Left colon (tissue), 2 donors: ENCODE results near the gene CTDP1. TPM values are rescaled to one million over a fixed set of nuclear protein-coding genes. Genes with fewer than 3 reads are reported as not detected.

Experiments used
- ATAC-seq: fragments of 200-7000 bp; cut with Tn5 transposase; one replicate; pipeline ENCODE4 v1.9.1; 2020; ENCODE audit warnings: mild to moderate bottlenecking, moderate library complexity
- DNase-seq, 2 donors: peaks; one replicate each; pipeline ENCODE4 v3.0.0-alpha.2; 2020
- intact Hi-C, 2 donors: fragments of 100-400 bp; cut with DNase I in 1 of 2; cut with micrococcal nuclease in 1 of 2; formaldehyde crosslinking; loops; one replicate each; pipeline versions ENCODE4 v1.11.2 to v1.14.0; 2022; cut with DNase I, micrococcal nuclease
- total RNA-seq, 2 donors: library from RNA; stranded (reverse); fragmentation: NEBNext Ultra II Directional; extraction: Animal tissue kit (Norgen Biotek cat#: 25700); gene quantifications; one replicate each; pipeline ENCODE4 v1.2.1, GENCODE V29; 2021
- donor health status: DM: no; HTN: no; CAD: no.
- donor health status: DM: yes; HTN: yes; CAD: no.

The CTDP1 gene
- total RNA-seq, 2 donors from 2014 or later, result 31.4 to 36.3 TPM

DNA sequence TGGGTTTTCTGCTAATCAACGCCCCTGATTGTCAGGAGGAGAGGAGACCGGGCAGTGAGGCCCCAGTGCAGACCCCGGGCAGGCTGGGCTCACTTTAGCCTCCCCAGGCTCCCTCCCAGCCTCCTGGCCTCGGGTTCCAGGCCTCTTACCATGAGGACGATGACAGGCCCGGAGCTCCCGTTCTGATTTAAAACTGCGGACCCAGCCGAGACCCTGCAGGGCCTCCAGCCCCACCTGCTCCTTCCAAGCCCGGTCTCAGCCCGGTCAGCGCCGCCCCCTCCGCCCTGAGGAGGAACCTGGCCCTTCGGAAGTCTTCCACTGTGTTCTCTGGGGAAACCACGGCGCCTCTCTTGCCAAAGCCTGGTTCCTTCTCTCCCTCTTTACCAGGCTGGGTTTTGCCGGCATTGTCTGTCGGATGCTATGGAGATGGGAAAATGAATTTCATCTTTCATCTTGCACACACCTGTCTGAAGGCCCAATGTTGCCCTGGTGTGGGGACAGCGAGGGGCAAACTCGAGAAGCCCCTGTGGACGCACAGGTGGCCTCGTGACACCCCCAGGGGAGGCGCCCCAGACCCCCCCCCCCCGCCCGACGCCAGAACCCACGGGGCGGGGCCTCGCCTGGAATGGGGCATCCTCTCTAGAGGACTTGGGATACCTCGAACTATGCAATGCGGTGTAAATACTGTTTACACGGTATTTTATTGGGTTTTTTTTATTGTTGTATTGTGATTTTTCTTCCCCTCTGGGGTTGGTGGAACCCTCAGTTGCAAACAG is 37.7 kb upstream of the CTDP1 start:
- ATAC-seq (no peak), DNase-seq (no peak)
- intact Hi-C loops, result loop anchor here (5.0 kb wide), 2 partner anchors 115 to 260 kb away; no protein-coding TSS in a partner anchor

DNA sequence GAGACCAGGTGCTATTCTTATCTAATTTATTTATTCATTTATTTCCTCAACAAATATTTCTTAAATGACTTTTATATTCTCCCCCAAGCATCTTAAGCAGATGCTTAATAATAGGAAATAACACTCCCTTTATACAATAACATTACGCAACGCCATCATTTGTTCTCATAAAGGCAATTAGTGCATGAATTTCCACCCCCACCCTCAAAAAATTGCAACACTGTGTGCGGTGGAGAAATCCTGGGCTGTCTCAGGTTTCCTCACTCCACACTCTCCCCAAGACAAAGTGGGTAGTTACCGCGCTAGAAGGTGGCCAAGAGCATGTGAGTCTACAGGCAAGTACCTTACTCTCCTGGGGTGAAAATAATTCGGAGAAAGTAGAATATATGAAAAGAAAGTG is 37.0 kb upstream of the CTDP1 start:
- ATAC-seq, result no peak
- intact Hi-C loops, result loop anchor here (5.0 kb wide), 2 partner anchors 115 to 260 kb away; no protein-coding TSS in a partner anchor

DNA sequence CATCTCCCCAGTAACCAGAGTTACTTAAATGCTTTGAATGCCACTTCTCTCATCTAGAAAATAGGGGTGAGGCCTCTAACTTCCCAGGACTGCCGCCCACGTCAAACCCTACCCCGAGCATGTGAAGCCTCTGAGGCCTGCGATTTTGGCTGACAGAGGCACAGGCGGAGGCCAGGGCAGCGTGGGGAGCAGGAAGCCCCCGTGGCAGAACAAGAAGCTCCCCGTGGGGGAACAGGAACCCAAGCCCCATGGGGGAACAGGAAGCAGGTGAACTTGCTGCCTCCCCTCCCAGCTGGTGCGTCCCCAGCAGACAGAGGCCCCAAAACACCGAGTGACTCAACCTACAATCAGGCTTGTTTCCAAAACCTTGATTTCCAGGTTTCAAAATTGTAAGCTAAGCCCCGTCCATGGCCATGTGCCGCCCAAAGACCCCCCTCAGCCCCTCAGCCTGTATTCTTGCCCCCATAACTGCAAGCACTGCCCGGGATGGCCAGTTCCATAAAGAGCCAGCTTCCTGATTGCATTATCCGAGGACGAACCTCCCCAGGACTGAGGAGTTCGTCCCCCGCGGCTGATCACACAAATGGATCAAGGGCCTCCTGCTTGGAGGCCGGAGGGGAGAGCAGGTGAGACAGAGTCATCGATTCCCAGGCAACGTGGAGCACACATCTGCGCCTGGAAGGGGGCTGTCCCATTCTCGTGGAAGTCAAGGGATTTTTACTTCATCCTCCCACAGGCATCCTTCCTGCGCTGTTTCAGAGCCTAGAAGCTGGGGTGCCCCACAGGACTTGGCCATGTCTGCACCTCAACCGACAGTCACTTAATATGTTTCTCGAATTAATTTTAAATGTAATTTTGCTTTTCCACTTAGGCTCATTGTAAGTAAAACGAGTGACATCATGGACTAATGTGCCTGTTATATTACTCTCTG is 36.3 kb upstream of the CTDP1 start:
- intact Hi-C loops, result loop anchor here (5.0 kb wide), 2 partner anchors 116 to 261 kb away; no protein-coding TSS in a partner anchor
- DNase-seq (no peak), ATAC-seq (no peak)

More for the DNA sequence above, 37.0 kb upstream of the CTDP1 start:
- DNase-seq, result no peak

DNA sequence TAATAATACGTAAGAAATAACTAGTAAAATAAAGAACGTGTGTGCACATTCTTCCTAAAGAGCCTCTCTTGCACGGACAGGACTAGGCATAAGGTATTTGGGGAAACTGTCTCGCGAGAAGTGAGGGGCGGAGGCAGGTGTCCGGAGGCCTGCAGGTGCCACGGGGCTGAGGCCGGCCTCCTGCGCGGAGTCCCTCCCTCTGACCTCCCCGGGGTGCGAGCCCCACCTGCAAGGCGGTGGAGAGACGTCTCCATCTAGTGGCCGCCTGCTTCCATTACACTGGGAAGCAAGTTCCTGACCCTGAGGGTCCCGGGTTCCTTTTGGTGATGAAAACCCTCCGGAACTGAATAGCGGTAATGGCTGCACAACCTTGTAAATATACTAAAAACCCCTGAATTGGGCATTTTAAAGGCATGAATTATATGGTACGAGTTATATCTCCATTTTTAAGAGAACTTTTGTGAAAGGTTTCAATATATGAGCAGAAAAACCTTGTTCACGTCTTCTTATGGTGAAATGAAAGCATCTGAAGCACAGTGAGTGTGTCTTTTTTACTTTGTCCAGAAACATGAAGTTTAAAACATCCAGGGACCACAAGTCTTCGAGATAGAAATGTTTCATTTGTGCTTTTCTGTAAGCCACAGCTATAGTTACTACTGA is 35.5 kb upstream of the CTDP1 start:
- intact Hi-C loops, result loop anchor here (2.0 to 5.0 kb wide), 3 partner anchors 117 to 265 kb away; no protein-coding TSS in a partner anchor
- ATAC-seq (peak; percentile 82), DNase-seq (peak; percentile 47 to 65)

DNA sequence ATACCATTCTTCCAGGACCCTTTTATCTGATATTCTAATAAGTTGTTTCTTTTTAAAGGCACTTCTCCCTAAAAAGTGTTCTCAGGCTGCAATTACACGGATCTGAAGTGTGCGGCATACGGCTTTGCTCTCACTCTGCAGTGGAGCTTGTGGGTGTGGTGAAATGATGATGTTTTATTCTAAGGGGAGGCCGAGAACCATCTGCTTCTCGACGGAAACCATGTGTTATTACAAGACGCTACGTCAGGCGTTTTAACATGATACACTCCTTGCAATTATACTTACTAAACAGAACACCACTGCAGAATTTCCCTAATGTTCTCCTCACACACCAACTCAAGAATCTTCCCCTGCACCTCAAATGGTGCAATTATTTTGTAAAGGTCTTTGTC is 34.9 kb upstream of the CTDP1 start:
- ATAC-seq (no peak), DNase-seq (no peak)
- intact Hi-C loops, result loop anchor here (2.0 to 5.0 kb wide), 3 partner anchors 117 to 266 kb away; no protein-coding TSS in a partner anchor

DNA sequence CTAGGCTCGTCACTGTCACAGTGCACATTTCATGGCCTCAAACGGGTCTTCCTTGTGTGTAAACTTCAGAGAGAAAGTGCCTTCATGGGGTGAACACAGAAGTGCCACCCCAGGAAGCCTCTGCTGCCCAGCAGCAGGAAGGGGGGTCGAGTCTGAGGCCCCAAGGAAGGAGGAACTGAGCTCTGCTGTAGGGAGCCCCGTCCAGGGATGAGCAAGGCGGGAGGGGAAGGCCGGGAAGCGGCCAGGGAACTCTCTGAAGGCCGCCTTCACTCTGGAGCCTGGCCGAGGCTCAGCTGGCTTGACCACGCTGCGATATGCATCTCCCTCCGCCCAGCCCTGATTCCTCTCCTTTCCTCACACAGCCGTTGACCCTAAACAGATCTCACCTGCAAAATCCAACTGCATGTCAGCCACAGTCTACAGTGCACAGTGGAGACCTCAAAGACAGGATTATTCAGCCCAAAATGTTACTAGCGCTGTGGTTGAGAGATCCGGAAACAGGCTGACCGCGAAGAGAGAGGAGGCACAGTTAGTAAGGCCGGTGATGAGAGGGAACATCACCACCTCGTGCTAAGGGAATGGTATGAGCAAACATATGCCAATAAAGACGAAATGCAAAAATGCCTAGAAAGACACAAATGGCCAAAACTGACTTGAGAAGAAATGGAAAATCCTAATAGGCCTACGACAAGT is 34.2 kb upstream of the CTDP1 start:
- DNase-seq, result no peak

DNA sequence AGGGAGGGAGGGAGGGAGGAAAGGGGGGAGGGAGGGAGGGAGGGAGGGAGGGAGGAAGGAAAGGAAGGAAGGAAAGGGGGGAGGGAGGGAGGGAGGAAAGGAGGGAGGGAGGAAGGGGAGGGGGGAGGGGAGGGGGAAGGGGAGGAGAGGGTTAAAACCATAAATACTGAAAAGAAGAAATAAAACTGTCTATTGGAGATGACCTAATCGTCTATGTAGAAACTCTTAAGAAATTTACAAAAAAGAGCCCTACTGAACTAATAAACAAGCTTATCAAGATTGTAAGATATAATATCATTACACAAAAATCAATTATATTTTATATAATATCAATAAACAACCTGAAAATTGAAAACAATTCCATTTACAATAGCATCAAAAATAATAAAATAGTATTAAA is 32.3 kb upstream of the CTDP1 start:
- DNase-seq, result no peak
- intact Hi-C loops, result no loop called here
- ATAC-seq, result no peak

More for the DNA sequence above, 34.2 kb upstream of the CTDP1 start:
- ATAC-seq, result no peak
- intact Hi-C loops, result loop anchor here in 1 of 2 donors (2.0 kb wide), 1 partner anchor 267 kb away; no protein-coding TSS in a partner anchor

DNA sequence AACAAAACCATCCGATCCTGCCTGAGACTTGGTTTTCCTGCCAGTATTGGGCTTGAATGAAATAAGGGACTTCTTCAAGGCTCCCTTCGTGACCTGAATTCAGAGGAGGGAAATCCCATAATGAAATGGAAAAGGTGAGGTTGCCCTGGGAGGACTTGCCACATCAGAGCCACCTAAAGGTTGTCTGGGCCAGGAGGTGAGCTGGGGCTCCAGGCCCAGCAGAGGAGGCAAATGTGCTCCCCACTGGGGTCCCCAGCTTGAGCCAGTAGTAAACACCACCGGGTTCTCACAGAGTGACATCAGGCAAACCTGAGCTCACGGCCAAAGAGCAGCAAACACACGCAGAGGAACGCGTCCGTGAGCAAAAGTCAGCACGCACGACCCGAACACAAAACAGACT is 28.6 kb upstream of the CTDP1 start:
- intact Hi-C loops, result no loop called here
- ATAC-seq, result no peak
- DNase-seq, result no peak

DNA sequence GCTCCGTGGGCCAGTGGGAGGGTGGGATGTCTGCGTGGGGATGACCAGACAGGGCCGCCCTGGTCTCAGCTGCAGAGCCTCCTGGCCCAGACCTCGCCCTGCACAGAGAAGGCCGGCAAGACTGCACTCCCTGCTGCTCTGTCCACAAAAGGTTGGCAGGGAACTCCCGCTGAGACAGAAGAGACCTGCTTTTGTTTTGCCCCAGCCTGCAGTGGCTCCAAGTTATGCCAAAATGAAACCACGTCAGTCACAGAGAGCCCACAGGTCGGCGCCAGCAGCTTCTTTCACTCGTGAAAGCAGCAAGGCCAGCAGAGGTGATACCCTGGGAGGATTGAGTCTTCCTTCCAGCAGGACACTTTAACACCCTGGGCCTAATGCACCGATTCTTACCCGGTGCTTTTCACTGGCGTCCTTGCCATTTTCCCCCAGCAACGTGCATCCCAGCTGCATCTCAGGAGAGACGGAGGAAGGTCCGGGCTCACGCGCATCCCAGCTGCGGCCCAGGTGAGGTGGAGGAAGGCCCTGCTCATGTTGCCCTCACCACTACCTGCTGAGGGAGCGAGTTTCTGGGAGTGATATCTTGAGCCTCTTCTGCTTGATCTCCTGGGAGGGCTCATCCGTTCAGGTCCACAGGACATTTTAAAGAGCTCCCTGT is 22.1 kb upstream of the CTDP1 start:
- intact Hi-C loops, result no loop called here
- ATAC-seq (no peak), DNase-seq (no peak)

DNA sequence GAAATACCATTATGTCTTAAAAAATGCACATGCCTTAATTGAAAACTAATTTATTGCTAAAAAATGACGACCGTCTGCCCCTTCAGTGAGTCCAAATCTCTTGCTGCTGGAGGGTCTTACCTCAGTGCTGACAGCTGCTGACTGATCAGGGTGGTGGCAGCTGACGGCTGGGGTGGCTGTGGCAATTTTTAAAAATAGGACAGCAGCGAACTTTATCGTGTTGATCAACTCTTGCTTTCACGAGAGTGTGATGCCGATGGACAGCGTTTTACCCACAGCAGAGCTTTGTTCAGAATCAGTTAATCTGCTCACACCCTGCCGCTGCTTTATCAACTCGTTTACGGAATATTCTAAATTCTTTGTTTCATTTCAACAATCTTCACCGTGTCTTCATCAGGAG is 21.2 kb upstream of the CTDP1 start:
- DNase-seq, result no peak
- no peak for ATAC-seq
- intact Hi-C loops, result no loop called here

DNA sequence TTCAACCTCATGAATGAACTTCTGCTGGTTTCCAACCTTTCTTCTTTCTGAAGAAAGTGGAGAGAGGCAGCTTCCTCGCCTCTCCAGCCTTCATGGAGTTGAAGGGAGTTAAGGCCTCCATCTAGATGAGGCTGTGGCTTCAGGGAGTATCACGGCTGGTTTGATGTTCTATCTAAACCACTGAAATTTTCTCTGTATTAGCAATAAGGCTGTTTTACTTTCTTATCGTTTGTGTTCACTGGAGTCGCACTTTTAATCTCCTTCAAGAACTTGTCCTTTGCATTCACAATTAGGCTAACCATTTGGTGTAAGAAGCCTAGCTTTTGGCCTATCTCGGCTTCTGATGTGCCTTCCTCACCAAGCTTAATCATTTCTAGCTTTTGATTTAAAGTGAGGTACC is 19.9 kb upstream of the CTDP1 start:
- DNase-seq (no peak), ATAC-seq (no peak)
- intact Hi-C loops, result no loop called here

DNA sequence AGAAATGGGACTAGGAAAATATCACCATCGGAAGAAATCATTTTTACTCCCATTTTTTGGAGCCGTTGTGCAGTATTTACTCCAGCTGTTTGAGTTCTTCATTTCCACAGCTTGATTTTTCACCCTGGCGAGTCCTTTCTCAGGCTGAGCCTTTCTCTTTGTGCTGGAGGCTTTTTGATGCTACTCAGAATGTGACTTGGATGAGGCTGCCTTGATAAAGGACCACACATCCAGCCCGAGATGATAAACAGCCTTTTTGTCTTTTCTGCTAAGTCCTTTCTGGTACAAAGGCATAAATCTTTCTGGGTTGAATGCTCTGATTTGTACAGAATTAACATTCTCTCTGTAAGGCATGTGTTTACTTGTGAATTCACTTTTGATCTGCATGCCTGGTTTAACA is 17.6 kb upstream of the CTDP1 start:
- intact Hi-C loops, result no loop called here
- DNase-seq, result no peak
- ATAC-seq, result no peak

DNA sequence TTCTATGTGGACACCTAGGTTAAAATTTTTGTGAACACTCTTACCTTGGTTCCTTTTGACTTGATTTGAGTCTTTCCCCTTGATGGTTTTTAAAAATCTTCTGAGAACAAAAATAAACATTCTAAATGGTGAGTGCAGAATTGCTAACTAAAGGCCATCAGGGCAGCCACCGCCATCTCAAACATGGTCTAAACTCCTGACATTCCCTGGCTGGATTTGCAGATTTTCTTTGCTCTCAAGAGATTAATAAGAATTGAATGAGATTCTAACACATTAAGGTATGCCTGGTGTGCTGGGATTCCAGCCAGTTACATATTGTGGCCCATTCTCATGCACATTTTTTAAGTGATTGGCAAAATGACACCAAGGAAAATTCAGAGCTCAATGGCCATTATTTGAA is 17.2 kb upstream of the CTDP1 start:
- DNase-seq (no peak), ATAC-seq (no peak)
- intact Hi-C loops, result no loop called here

DNA sequence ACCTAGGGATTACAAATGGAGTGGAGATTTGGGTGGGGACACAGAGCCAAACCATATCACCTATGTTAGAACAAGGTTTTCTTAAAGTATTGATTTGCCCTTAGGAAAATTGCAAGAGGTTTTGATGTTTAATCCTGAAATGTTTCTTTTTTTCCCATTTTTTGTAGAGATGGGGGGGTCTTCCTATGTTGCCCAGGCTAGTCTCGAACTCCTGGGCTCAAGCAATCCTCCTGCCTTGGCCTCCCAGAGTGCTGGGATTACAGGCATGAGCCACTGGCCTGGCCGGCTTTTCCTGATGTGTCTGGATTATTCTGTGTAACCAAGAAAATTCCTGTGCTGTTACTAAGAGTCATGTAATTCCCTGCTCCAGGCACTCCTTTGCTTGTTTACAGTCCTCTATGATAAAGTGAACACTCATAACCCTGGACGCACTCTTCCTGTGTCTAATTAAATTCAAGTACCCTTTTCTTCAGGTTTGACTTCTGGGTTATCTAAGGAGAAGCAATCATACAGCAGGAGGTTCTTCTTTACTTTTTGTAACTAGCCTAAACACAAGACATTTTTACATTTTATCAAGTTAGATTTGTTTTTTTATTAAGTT is 15.0 kb upstream of the CTDP1 start:
- ATAC-seq, result no peak
- no peak for DNase-seq
- intact Hi-C loops, result no loop called here

DNA sequence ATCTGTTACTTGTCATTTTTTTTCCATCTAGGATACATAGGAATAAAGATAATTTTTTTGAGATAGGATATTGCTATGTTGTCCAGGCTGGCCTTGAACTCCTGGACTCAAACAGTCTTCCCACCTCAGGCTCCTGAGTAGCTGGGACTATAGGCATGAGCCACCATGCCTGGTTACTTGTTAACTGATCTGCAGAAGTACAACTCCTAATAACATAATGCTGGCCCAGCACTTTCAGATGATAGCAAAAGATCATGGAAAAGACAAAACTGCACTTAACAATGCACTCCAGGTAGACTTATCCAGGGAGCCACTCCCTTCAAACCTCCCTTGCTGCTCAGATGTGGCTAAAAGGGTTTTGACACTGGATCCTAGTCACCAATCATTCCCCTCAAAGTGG is 11.4 kb upstream of the CTDP1 start:
- ATAC-seq (no peak), DNase-seq (no peak)
- intact Hi-C loops, result no loop called here

DNA sequence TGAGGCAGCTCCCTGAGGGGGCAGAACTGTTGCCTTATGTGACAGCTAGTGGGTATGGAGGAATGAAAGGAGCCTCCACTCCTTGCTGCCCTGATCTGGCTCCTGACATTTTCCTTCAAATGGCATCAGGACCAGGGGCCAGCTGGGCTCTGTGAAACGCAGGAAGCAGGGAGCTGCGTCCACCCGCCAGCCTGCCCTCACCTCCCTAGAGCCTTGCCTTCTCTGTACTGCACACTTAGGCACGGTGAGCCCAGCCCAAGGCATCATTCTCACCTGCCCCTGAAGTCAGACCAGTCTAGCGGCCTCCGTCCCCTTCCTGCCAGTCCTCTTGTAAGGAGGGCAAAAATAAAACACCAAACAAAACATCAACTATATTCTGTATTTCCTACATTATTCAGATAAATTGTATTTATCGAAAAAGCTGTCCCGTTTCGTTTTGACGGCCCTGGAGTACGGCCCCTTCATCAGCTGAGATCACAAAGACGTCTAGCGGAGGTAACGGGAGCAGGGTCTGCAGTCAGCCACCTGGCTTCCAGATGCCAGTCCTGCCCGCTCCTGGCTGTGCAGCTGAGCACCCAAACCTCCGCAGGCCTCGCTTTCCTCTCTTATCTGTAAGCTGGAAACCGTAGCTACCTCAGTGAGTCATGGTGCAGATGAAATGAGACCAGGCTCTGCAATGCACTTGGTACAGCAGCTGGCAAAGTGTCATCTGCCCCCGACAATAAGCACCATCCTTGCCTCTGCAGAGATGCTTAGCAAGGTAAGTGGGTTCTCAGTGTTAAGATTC is 6.9 kb upstream of the CTDP1 start:
- DNase-seq, result no peak
- intact Hi-C loops, result no loop called here
- ATAC-seq, result no peak

DNA sequence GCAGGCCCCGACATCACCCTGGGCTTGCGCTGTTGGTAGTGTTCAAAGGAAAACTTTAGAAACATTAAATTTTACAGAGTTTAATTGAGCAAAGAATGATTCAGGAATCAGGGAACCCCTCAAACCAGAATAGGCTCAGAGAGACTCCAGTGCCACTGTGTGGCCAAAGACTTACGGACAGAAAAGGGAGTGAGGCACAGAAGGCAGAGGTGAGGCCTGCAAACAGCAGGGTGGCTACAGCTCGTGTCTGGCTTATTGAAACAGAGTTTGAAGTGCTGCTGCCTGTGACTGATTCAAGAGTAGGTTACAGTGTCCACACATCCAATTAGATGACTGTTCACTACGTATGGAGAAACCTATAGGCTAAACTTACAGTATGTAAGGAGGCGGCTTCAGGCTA is 2.4 kb upstream of the CTDP1 start:
- DNase-seq, result no peak
- ATAC-seq, result no peak
- intact Hi-C loops, result no loop called here
